Fibroblast of skin of right biceps (primary cell): ENCODE measurements around the gene CLHC1.
A peak's percentile ranks its signal among the peaks of the same experiment; 100 is the strongest.

ENCODE experiments used
- DNase-seq: peaks from one replicate; pipeline ENCODE4 v3.0.0-alpha.2; 2013

The CLHC1 gene

GRCh38 chr2:55168221-55169154 is 63.6 kb downstream of the CLHC1 start:
- DNase-seq, result peak; percentile 75

GRCh38 chr2:55165626-55166025 is 66.5 kb downstream of the CLHC1 start:
- DNase-seq, result peak; percentile 76

GRCh38 chr2:55164534-55165480 is 67.3 kb downstream of the CLHC1 start:
- DNase-seq, result no peak

GRCh38 chr2:55163941-55164390 is 68.1 kb downstream of the CLHC1 start:
- DNase-seq, result no peak

GRCh38 chr2:55163274-55163721 is 68.8 kb downstream of the CLHC1 start:
- peak; percentile 88 for DNase-seq

GRCh38 chr2:55162284-55163006 is 69.6 kb downstream of the CLHC1 start:
- DNase-seq, result no peak

GRCh38 chr2:55161295-55162210 is 70.5 kb downstream of the CLHC1 start:
- peak; percentile 44 for DNase-seq

- DNase-seq, result no peak
Measured at GRCh38 chr2:55160422-55160821, 71.7 kb downstream of the CLHC1 start.

GRCh38 chr2:55159752-55160151 is 72.3 kb downstream of the CLHC1 start:
- DNase-seq, result no peak

- DNase-seq, result no peak
Measured at GRCh38 chr2:55159037-55159651, 72.9 kb downstream of the CLHC1 start.

- no peak for DNase-seq
Measured at GRCh38 chr2:55158111-55158814, 73.8 kb downstream of the CLHC1 start.

- DNase-seq, result peak; percentile 38
Measured at GRCh38 chr2:55157474-55157884, 74.6 kb downstream of the CLHC1 start.

GRCh38 chr2:55156984-55157383 is 75.1 kb downstream of the CLHC1 start:
- no peak for DNase-seq

GRCh38 chr2:55156326-55156725 is 75.8 kb downstream of the CLHC1 start:
- DNase-seq, result peak; percentile 79

GRCh38 chr2:55155764-55156281 is 76.3 kb downstream of the CLHC1 start:
- DNase-seq, result peak; percentile 90

- DNase-seq, result no peak
Measured at GRCh38 chr2:55155206-55155605, 76.9 kb downstream of the CLHC1 start.

- no peak for DNase-seq
Measured at GRCh38 chr2:55154525-55155030, 77.5 kb downstream of the CLHC1 start.

GRCh38 chr2:55153584-55154299 is 78.4 kb downstream of the CLHC1 start:
- no peak for DNase-seq
